ENCODE measurements around the gene CPE. TPM values are rescaled to one million over a fixed set of nuclear protein-coding genes. Genes with fewer than 3 reads are reported as not detected.

CPE gene
- total and polyA plus RNA-seq, 2 of the 4 experiments (the other 2 are of a cell fraction): 3.6 to 13.5 TPM

DNA sequence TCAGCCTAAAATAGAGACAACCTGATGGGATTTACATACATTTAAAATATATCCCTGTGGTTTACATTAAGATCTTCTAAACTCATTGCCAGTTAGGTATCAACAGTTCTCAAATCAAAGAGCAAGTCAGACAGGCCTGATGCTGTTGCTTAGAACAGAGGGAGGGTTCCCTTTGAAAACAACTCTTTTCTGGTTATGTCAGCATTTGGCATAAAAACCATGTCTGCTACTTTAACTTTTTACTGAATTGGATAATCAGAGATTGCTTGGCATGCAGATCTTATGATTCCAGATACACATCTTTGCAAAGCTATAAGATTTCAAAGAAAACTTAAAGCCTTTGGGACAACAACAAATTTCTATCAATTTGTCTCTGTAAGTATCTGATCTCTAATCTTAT lies 140.8 kb downstream of the CPE start:
- CTCF ChIA-PET: no interaction called here
- Histone ChIP-seq H2BK120ac (ENCODE audit: low read depth, low read length) (no peak overlapping the region), H2BK15ac (ENCODE audit: low read depth, low read length) (no peak overlapping the region), H3K14ac (replicated peaks; ENCODE audit: low read depth, low read length) (no peak overlapping the region), H3K4me2 (ENCODE audit: low read depth, low read length) (no peak overlapping the region), H3K9me1 (ENCODE audit: insufficient read depth, low read length) (no peaks in the 10 kb centered on the region), H3K27ac (ENCODE audit: insufficient read depth, low read length) (no peak overlapping the region), H3K27me3 (ENCODE audit: control insufficient read depth, insufficient read depth, low read length) (no peaks in the 10 kb centered on the region), H2BK5ac (ENCODE audit: low read depth, low read length, poor library complexity, severe bottlenecking) (no peak overlapping the region), H4K5ac (ENCODE audit: low read depth, low read length) (no peak overlapping the region), H3K9ac (ENCODE audit: low read depth, low read length) (no peak overlapping the region), H2AK9ac (replicated peaks; ENCODE audit: low read depth, low read length, poor library complexity) (no peak overlapping the region), H3K79me1 (ENCODE audit: low read depth in 1 of 2, low read length in 2 of 2) (no peaks in the 10 kb centered on the region), H3K4ac (ENCODE audit: low read depth, low read length) (no peak overlapping the region), H4K91ac (ENCODE audit: insufficient read depth, low read depth, low read length) (no peak overlapping the region), H3K4me1 (ENCODE audit: control insufficient read depth, insufficient read depth, low read length) (no peaks in the 10 kb centered on the region), H3K56ac (ENCODE audit: extremely low read depth, insufficient read depth, low read length) (no peak overlapping the region), H3K36me3 (ENCODE audit: control insufficient read depth, insufficient read depth, low read length) (no peaks in the 10 kb centered on the region), H3K18ac (ENCODE audit: low read depth, low read length) (no peak overlapping the region), H3K9me3 (ENCODE audit: control insufficient read depth, insufficient read depth, low read length) (no peaks in the 10 kb centered on the region), H4K8ac (ENCODE audit: low read depth in 2 of 2, low read length in 2 of 2) (no peak overlapping the region), H2BK20ac (ENCODE audit: low read depth, low read length) (no peak overlapping the region), H4K20me1 (ENCODE audit: insufficient read depth, low read length) (no peaks in the 10 kb centered on the region), H2AFZ (replicated peaks; ENCODE audit: low read length, poor library complexity) (no peak overlapping the region), H3K4me3 (ENCODE audit: insufficient read depth, low read depth, low read length) (no peak overlapping the region), H3K23ac (ENCODE audit: low read depth, low read length) (no peak overlapping the region), H2AK5ac (ENCODE audit: low read depth, low read length) (no peak overlapping the region)
- intact Hi-C loops (cut with micrococcal nuclease): no loop called here
- POLR2A ChIA-PET (ENCODE audit: unreplicated experiment): no interaction called here
- dilution Hi-C loops (cut with HindIII; ENCODE audit: low sequenced_read_pairs, unreplicated experiment): no loop called here
- no TSS peak for BruUV-seq (replicated peaks)
- ATAC-seq (ENCODE audit: low read depth) (no peak), DNase-seq (no peak)
- in situ Hi-C loops (cut with MboI; ENCODE audit: low sequenced_read_pairs): no loop called here
- no peak for TF ChIP-seq POLR2A (IDR thresholded peaks at IDR 0.05; ENCODE audit: low read depth, low read length)
- no peak for TF ChIP-seq FOS (IDR thresholded peaks at IDR 0.05; ENCODE audit: low read depth, low read length)
- no peak for TF ChIP-seq RAD21 (IDR thresholded peaks at IDR 0.05; ENCODE audit: low read length)
- TF ChIP-seq BHLHE40 (IDR thresholded peaks at IDR 0.05; ENCODE audit: low read depth, low read length): no peak
- TF ChIP-seq RFX5 (IDR thresholded peaks at IDR 0.05; ENCODE audit: low read depth, low read length): no peak
